Dermis microvascular lymphatic vessel endothelial cell (primary cell): ENCODE measurements around the gene CHRNB2. TPM values are rescaled to one million over a fixed set of nuclear protein-coding genes. Genes with fewer than 3 reads are reported as not detected.

Source experiments
- total RNA-seq: library from RNA; depleted of rRNA; stranded (reverse); fragments of >200 nt; gene quantifications from 2 replicates; pipeline ENCODE4 v1.2.1, GENCODE V29; 2014

The CHRNB2 gene
- total RNA-seq, 1 donor from 2014 or later, result under 0.01 TPM

Other genes starting within 250 kb of the CHRNB2 start
- not detected in 2 replicates for gene AQP10, start 246.7 kb upstream of the CHRNB2 start, total RNA-seq
- gene ATP8B2, start 242.3 kb upstream of the CHRNB2 start, total RNA-seq, result 44.6 and 53.3 TPM in 2 replicates
- 11.3 and 12.7 TPM in 2 replicates for gene IL6R, start 162.4 kb upstream of the CHRNB2 start, total RNA-seq
- gene TDRD10, start 65.6 kb upstream of the CHRNB2 start, total RNA-seq, result 3.5 and 7.2 TPM in 2 replicates
- gene SHE, start 65.4 kb upstream of the CHRNB2 start, total RNA-seq, result 69.1 and 86.5 TPM in 2 replicates
- 25.9 and 32.0 TPM in 2 replicates for gene UBE2Q1, start 9.1 kb upstream of the CHRNB2 start, total RNA-seq
- 61.1 and 90.5 TPM in 2 replicates for gene ADAR, start 40.4 kb downstream of the CHRNB2 start, total RNA-seq